Measurements from ENCODE around the gene DOCK7. TPM values are rescaled to one million over a fixed set of nuclear protein-coding genes. Genes with fewer than 3 reads are reported as not detected.

The DOCK7 gene
- total and polyA plus RNA-seq, 2 of the 8 experiments (the other 6 are each of a cell fraction or from before 2014, with no cell fraction given): 10.2 to 33.7 TPM

DNA sequence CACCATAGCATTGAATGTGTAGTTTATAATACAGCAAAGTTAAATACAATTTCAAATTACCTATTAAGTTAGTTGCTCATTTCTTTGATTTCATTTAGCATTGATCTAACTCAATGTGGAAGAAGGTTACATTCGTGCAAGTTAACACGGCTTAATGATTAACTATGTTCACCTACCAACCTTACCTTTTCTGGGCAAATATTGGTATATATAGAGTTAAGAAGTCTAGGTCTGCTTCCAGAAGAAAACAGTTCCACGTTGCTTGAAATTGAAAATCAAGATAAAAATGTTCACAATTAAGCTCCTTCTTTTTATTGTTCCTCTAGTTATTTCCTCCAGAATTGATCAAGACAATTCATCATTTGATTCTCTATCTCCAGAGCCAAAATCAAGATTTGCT is 90.9 kb downstream of the DOCK7 start, which contains the start of gene ANGPTL3 (continued):
- TF ChIP-seq, protein P1, sequence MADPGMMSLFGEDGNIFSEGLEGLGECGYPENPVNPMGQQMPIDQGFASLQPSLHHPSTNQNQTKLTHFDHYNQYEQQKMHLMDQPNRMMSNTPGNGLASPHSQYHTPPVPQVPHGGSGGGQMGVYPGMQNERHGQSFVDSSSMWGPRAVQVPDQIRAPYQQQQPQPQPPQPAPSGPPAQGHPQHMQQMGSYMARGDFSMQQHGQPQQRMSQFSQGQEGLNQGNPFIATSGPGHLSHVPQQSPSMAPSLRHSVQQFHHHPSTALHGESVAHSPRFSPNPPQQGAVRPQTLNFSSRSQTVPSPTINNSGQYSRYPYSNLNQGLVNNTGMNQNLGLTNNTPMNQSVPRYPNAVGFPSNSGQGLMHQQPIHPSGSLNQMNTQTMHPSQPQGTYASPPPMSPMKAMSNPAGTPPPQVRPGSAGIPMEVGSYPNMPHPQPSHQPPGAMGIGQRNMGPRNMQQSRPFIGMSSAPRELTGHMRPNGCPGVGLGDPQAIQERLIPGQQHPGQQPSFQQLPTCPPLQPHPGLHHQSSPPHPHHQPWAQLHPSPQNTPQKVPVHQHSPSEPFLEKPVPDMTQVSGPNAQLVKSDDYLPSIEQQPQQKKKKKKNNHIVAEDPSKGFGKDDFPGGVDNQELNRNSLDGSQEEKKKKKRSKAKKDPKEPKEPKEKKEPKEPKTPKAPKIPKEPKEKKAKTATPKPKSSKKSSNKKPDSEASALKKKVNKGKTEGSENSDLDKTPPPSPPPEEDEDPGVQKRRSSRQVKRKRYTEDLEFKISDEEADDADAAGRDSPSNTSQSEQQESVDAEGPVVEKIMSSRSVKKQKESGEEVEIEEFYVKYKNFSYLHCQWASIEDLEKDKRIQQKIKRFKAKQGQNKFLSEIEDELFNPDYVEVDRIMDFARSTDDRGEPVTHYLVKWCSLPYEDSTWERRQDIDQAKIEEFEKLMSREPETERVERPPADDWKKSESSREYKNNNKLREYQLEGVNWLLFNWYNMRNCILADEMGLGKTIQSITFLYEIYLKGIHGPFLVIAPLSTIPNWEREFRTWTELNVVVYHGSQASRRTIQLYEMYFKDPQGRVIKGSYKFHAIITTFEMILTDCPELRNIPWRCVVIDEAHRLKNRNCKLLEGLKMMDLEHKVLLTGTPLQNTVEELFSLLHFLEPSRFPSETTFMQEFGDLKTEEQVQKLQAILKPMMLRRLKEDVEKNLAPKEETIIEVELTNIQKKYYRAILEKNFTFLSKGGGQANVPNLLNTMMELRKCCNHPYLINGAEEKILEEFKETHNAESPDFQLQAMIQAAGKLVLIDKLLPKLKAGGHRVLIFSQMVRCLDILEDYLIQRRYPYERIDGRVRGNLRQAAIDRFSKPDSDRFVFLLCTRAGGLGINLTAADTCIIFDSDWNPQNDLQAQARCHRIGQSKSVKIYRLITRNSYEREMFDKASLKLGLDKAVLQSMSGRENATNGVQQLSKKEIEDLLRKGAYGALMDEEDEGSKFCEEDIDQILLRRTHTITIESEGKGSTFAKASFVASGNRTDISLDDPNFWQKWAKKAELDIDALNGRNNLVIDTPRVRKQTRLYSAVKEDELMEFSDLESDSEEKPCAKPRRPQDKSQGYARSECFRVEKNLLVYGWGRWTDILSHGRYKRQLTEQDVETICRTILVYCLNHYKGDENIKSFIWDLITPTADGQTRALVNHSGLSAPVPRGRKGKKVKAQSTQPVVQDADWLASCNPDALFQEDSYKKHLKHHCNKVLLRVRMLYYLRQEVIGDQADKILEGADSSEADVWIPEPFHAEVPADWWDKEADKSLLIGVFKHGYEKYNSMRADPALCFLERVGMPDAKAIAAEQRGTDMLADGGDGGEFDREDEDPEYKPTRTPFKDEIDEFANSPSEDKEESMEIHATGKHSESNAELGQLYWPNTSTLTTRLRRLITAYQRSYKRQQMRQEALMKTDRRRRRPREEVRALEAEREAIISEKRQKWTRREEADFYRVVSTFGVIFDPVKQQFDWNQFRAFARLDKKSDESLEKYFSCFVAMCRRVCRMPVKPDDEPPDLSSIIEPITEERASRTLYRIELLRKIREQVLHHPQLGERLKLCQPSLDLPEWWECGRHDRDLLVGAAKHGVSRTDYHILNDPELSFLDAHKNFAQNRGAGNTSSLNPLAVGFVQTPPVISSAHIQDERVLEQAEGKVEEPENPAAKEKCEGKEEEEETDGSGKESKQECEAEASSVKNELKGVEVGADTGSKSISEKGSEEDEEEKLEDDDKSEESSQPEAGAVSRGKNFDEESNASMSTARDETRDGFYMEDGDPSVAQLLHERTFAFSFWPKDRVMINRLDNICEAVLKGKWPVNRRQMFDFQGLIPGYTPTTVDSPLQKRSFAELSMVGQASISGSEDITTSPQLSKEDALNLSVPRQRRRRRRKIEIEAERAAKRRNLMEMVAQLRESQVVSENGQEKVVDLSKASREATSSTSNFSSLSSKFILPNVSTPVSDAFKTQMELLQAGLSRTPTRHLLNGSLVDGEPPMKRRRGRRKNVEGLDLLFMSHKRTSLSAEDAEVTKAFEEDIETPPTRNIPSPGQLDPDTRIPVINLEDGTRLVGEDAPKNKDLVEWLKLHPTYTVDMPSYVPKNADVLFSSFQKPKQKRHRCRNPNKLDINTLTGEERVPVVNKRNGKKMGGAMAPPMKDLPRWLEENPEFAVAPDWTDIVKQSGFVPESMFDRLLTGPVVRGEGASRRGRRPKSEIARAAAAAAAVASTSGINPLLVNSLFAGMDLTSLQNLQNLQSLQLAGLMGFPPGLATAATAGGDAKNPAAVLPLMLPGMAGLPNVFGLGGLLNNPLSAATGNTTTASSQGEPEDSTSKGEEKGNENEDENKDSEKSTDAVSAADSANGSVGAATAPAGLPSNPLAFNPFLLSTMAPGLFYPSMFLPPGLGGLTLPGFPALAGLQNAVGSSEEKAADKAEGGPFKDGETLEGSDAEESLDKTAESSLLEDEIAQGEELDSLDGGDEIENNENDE (IDR thresholded peaks at IDR 0.05; ENCODE audit: insufficient replicate concordance, low read length): no peak
- TF ChIP-seq SIN3A (conservative IDR thresholded peaks at IDR 0.05 in 1 of 2, IDR thresholded peaks at IDR 0.05 in 1 of 2; ENCODE audit: low read depth in 1 of 2, low read length in 2 of 2) (no peak), GABPA (IDR thresholded peaks at IDR 0.05; ENCODE audit: borderline replicate concordance, insufficient read depth, low read length) (no peak), KDM4A (IDR thresholded peaks at IDR 0.05; ENCODE audit: low read depth, low read length, severe bottlenecking) (no peak), SP4 (IDR thresholded peaks at IDR 0.05; ENCODE audit: low read length) (no peak), CHD2 (IDR thresholded peaks at IDR 0.05; ENCODE audit: low read length) (no peak), RXRA (IDR thresholded peaks at IDR 0.05; ENCODE audit: insufficient read depth, low read depth, low read length) (no peak), RBBP5 (IDR thresholded peaks at IDR 0.05; ENCODE audit: borderline replicate concordance, low read depth, low read length) (no peak), TAF1 (IDR thresholded peaks at IDR 0.05; ENCODE audit: low read depth, low read length) (no peak), CTBP2 (IDR thresholded peaks at IDR 0.05; ENCODE audit: borderline replicate concordance, insufficient read depth, insufficient read length, low read length) (no peak)

Data from H1 (cell line).